ENCODE data around the gene DMAP1. TPM values are rescaled to one million over a fixed set of nuclear protein-coding genes. Genes with fewer than 3 reads are reported as not detected.

Gene DMAP1
- total and polyA plus RNA-seq, 2 donors (not counting 1 experiment from before 2014, with no cell fraction given): 21.1 to 23.6 TPM

DNA sequence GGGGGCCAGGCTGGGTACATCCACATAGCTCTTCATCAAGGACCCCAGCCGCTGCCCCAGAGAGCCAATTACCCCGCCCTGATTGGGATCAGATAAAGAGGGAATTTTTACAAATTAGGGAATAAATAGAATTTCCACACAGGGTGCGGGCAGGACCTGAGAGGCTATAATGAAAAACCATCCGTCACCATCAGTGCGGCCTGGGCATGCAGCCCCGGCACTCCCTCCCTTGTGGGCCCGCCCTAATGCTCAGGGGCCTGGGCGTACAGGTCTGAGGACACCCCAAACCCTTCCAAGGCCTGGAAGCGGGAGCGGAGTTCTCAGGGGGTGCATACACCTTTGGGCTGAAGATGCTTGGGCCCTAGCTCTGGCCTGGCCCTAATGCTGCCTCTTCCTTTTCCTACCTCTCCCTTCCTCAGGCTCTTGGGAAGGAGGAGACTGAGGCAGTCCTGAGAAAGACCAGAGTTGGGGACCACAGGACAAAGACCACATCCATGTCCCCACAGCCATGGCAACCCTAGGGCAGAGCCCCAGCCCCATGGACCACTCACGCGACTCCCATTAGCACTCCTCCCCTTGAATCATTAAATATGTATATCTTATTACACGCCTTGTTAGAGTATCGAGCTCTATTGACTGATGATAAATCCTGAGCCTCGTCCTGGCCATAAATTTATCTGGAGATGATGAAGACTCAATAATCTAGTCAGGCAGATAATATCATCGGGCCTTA, 16.3 kb downstream of the DMAP1 start:
- no peak overlapping the region for H3K27ac ChIP-seq (ENCODE audit: insufficient read depth, low read length)
- no peaks in the 10 kb centered on the region for H3K4me1 ChIP-seq (ENCODE audit: control insufficient read depth, extremely low read depth, insufficient read depth, low read length)
- H3K4me3 ChIP-seq (replicated peaks in 1 of 4; ENCODE audit: control extremely low read depth in 1 of 4, insufficient read depth in 1 of 4, low read depth in 3 of 4, low read length in 4 of 4): no peak overlapping the region
- no peak for DNase-seq (ENCODE audit: low read depth in 2 of 2)
- no peaks in the 10 kb centered on the region for H3K79me2 ChIP-seq (ENCODE audit: control insufficient read depth, insufficient read depth, low read length)
- no peak overlapping the region for H2AFZ ChIP-seq (ENCODE audit: low read length)
- no peaks in the 10 kb centered on the region for H3K9me3 ChIP-seq (ENCODE audit: control insufficient read depth, insufficient read depth, low read depth, low read length)
- TF ChIP-seq CTCF (conservative IDR thresholded peaks at IDR 0.05 in 1 of 2, IDR thresholded peaks at IDR 0.05 in 1 of 2; ENCODE audit: low read depth in 1 of 2, low read length in 2 of 2) (no peak), EZH2 (IDR thresholded peaks at IDR 0.05; ENCODE audit: low read length, missing control alignments) (no peak)
- H3K4me2 ChIP-seq (ENCODE audit: extremely low read depth, insufficient read depth, low read length): no peak overlapping the region
- no peaks in the 10 kb centered on the region for H3K36me3 ChIP-seq (ENCODE audit: control insufficient read depth, insufficient read depth, low read length)
- H3K9ac ChIP-seq (ENCODE audit: insufficient read depth, low read length): no peak overlapping the region
- H3K27me3 ChIP-seq (ENCODE audit: control insufficient read depth, insufficient read depth, low read length): no peaks in the 10 kb centered on the region
- no peaks in the 10 kb centered on the region for H4K20me1 ChIP-seq (ENCODE audit: control insufficient read depth, extremely low read depth, insufficient read depth, low read length)

DNA sequence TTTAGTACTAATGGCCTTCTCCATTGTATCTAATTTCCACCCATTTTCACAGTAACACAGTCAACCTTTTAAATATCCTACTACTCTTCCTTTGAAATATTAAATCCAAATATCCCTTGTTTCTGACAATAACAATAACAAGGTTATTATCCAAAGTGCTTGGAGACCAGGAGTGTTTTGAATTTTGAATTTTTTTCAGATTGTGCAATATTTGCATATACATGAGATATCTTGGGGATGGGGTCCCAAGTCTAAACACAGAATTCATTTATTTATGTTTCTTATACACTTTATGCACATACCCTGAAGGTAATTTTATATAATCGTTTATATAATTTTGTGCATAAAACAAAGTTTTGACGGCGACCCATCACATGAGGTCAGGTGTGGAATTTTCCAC, 17.5 kb downstream of the DMAP1 start:
- DNase-seq (ENCODE audit: low read depth in 2 of 2): no peak
- Histone ChIP-seq H3K79me2 (ENCODE audit: control insufficient read depth, insufficient read depth, low read length) (no peaks in the 10 kb centered on the region), H3K9me3 (ENCODE audit: control insufficient read depth, insufficient read depth, low read depth, low read length) (no peaks in the 10 kb centered on the region), H3K4me3 (replicated peaks in 1 of 4; ENCODE audit: control extremely low read depth in 1 of 4, insufficient read depth in 1 of 4, low read depth in 3 of 4, low read length in 4 of 4) (no peak overlapping the region), H3K9ac (ENCODE audit: insufficient read depth, low read length) (no peak overlapping the region), H3K27me3 (ENCODE audit: control insufficient read depth, insufficient read depth, low read length) (no peaks in the 10 kb centered on the region), H3K27ac (ENCODE audit: insufficient read depth, low read length) (no peak overlapping the region), H2AFZ (ENCODE audit: low read length) (no peak overlapping the region), H4K20me1 (ENCODE audit: control insufficient read depth, extremely low read depth, insufficient read depth, low read length) (no peaks in the 10 kb centered on the region), H3K36me3 (ENCODE audit: control insufficient read depth, insufficient read depth, low read length) (no peaks in the 10 kb centered on the region), H3K4me2 (ENCODE audit: extremely low read depth, insufficient read depth, low read length) (no peak overlapping the region), H3K4me1 (ENCODE audit: control insufficient read depth, extremely low read depth, insufficient read depth, low read length) (no peaks in the 10 kb centered on the region)
- TF ChIP-seq EZH2 (IDR thresholded peaks at IDR 0.05; ENCODE audit: low read length, missing control alignments) (no peak), CTCF (conservative IDR thresholded peaks at IDR 0.05 in 1 of 2, IDR thresholded peaks at IDR 0.05 in 1 of 2; ENCODE audit: low read depth in 1 of 2, low read length in 2 of 2) (no peak)

DNA sequence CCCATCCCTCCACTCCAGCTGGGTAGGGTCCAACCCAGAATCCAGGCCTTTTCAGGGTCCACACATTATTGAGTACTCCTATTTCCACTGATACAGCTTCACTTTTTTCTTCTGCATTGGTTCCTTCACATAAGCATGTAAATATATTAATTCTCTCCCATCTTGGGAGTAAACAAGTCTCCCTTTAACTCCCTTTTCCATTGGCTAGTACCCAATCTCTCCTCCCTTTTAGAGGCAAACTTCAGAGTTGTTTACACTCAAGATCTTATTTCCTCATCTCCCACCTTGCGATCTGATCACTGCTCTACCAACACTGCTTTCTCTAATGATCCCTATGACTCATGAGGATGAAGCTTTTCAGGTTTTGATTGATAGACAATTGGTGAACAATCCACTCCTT, 20.3 kb downstream of the DMAP1 start:
- Histone ChIP-seq H3K27me3 (ENCODE audit: control insufficient read depth, insufficient read depth, low read length) (no peaks in the 10 kb centered on the region), H3K79me2 (ENCODE audit: control insufficient read depth, insufficient read depth, low read length) (no peaks in the 10 kb centered on the region), H3K9ac (ENCODE audit: insufficient read depth, low read length) (no peak overlapping the region), H3K4me3 (replicated peaks in 1 of 4; ENCODE audit: control extremely low read depth in 1 of 4, insufficient read depth in 1 of 4, low read depth in 3 of 4, low read length in 4 of 4) (no peak overlapping the region), H3K4me2 (ENCODE audit: extremely low read depth, insufficient read depth, low read length) (no peak overlapping the region), H4K20me1 (ENCODE audit: control insufficient read depth, extremely low read depth, insufficient read depth, low read length) (no peaks in the 10 kb centered on the region), H3K36me3 (ENCODE audit: control insufficient read depth, insufficient read depth, low read length) (no peaks in the 10 kb centered on the region), H2AFZ (ENCODE audit: low read length) (no peak overlapping the region), H3K9me3 (ENCODE audit: control insufficient read depth, insufficient read depth, low read depth, low read length) (no peaks in the 10 kb centered on the region), H3K4me1 (ENCODE audit: control insufficient read depth, extremely low read depth, insufficient read depth, low read length) (no peaks in the 10 kb centered on the region), H3K27ac (ENCODE audit: insufficient read depth, low read length) (no peak overlapping the region)
- no peak for DNase-seq (ENCODE audit: low read depth in 2 of 2)
- TF ChIP-seq EZH2 (IDR thresholded peaks at IDR 0.05; ENCODE audit: low read length, missing control alignments) (no peak), CTCF (conservative IDR thresholded peaks at IDR 0.05 in 1 of 2, IDR thresholded peaks at IDR 0.05 in 1 of 2; ENCODE audit: low read depth in 1 of 2, low read length in 2 of 2) (no peak)

Measured in fibroblast of lung (primary cell).